ENCODE measurements around the gene ZNF225. TPM values are rescaled to one million over a fixed set of nuclear protein-coding genes. Genes with fewer than 3 reads are reported as not detected.

Gene ZNF225
- total and polyA plus RNA-seq, 4 donors, result 0.88 to 4.5 (median 1.7) TPM

- no peaks in the 10 kb centered on the region for H3K27me3 ChIP-seq (ENCODE audit: control insufficient read depth in 4 of 4, insufficient read depth in 4 of 4, low read length in 3 of 4)
- peak overlapping the region in 2 of 3 donors; percentile 43 to 77 for H3K4me3 ChIP-seq (ENCODE audit: low read depth in 1 of 3, low read length in 3 of 3)
- 98% methylated on average over 3 of the region's 3 CpGs for WGBS
- H3K4me1 ChIP-seq (ENCODE audit: control insufficient read depth in 4 of 4, insufficient read depth in 4 of 4, low read length in 3 of 4), result peaks cover 2 to 11% (median 8%) of the 10 kb centered on the region in 4 donors
- H3K9me3 ChIP-seq (ENCODE audit: control insufficient read depth in 4 of 4, low read length in 3 of 4), result peaks cover 31 to 72% (median 51%) of the 10 kb centered on the region in 4 donors
- DNase-seq (ENCODE audit: low spot score), result no peak
- no peak overlapping the region for H3K9ac ChIP-seq (ENCODE audit: low read depth in 1 of 2, low read length in 2 of 2)
- no peak overlapping the region for H3K27ac ChIP-seq (ENCODE audit: low read depth in 1 of 2, low read length in 2 of 2)
- peaks cover 8 to 40% (median 36%) of the 10 kb centered on the region in 4 donors for H3K36me3 ChIP-seq (ENCODE audit: control insufficient read depth in 4 of 4, insufficient read depth in 3 of 4, low read depth in 1 of 4, low read length in 3 of 4)
- no peak for TF ChIP-seq RAD21 (IDR thresholded peaks at IDR 0.05)
- no peak for TF ChIP-seq JUND (IDR thresholded peaks at IDR 0.05)
- TF ChIP-seq, protein P1, sequence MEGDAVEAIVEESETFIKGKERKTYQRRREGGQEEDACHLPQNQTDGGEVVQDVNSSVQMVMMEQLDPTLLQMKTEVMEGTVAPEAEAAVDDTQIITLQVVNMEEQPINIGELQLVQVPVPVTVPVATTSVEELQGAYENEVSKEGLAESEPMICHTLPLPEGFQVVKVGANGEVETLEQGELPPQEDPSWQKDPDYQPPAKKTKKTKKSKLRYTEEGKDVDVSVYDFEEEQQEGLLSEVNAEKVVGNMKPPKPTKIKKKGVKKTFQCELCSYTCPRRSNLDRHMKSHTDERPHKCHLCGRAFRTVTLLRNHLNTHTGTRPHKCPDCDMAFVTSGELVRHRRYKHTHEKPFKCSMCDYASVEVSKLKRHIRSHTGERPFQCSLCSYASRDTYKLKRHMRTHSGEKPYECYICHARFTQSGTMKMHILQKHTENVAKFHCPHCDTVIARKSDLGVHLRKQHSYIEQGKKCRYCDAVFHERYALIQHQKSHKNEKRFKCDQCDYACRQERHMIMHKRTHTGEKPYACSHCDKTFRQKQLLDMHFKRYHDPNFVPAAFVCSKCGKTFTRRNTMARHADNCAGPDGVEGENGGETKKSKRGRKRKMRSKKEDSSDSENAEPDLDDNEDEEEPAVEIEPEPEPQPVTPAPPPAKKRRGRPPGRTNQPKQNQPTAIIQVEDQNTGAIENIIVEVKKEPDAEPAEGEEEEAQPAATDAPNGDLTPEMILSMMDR (IDR thresholded peaks at IDR 0.05; ENCODE audit: low read depth, low read length, missing input control), result no peak
Observed at GRCh38 chr19:44107751-44108150, 5.4 kb upstream of the ZNF225 start.

GRCh38 chr19:44109458-44109857 is 3.7 kb upstream of the ZNF225 start:
- DNase-seq (ENCODE audit: low spot score), result no peak
- H3K4me3 ChIP-seq (ENCODE audit: low read depth in 1 of 3, low read length in 3 of 3), result peak overlapping the region in 1 of 3 donors; percentile 18
- H3K9me3 ChIP-seq (ENCODE audit: control insufficient read depth in 4 of 4, low read length in 3 of 4), result peaks cover 29 to 61% (median 44%) of the 10 kb centered on the region in 4 donors
- peaks cover 8 to 27% (median 22%) of the 10 kb centered on the region in 4 donors for H3K36me3 ChIP-seq (ENCODE audit: control insufficient read depth in 4 of 4, insufficient read depth in 3 of 4, low read depth in 1 of 4, low read length in 3 of 4)
- no peak for TF ChIP-seq MAX (IDR thresholded peaks at IDR 0.05)
- TF ChIP-seq JUND (IDR thresholded peaks at IDR 0.05), result no peak
- TF ChIP-seq RAD21 (IDR thresholded peaks at IDR 0.05), result no peak
- no peak for TF ChIP-seq TAF1 (conservative IDR thresholded peaks at IDR 0.05)
- TF ChIP-seq GABPA (IDR thresholded peaks at IDR 0.05 in 1 of 2, conservative IDR thresholded peaks at IDR 0.05 in 1 of 2), result no peak
- no peak for TF ChIP-seq FOXA2 (IDR thresholded peaks at IDR 0.05)
- TF ChIP-seq, protein P2, sequence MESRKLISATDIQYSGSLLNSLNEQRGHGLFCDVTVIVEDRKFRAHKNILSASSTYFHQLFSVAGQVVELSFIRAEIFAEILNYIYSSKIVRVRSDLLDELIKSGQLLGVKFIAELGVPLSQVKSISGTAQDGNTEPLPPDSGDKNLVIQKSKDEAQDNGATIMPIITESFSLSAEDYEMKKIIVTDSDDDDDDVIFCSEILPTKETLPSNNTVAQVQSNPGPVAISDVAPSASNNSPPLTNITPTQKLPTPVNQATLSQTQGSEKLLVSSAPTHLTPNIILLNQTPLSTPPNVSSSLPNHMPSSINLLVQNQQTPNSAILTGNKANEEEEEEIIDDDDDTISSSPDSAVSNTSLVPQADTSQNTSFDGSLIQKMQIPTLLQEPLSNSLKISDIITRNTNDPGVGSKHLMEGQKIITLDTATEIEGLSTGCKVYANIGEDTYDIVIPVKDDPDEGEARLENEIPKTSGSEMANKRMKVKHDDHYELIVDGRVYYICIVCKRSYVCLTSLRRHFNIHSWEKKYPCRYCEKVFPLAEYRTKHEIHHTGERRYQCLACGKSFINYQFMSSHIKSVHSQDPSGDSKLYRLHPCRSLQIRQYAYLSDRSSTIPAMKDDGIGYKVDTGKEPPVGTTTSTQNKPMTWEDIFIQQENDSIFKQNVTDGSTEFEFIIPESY (IDR thresholded peaks at IDR 0.05), result no peak
- no peak for TF ChIP-seq NR2F2 (IDR thresholded peaks at IDR 0.05)
- TF ChIP-seq HNF4A (conservative IDR thresholded peaks at IDR 0.05), result no peak
- no peak for TF ChIP-seq HNF4G (IDR thresholded peaks at IDR 0.05)
- no peak for TF ChIP-seq FOXA1 (IDR thresholded peaks at IDR 0.05)
- TF ChIP-seq, protein P1 (IDR thresholded peaks at IDR 0.05; ENCODE audit: low read depth, low read length, missing input control), result no peak
- no peak for TF ChIP-seq RXRA (IDR thresholded peaks at IDR 0.05)
- no peak for TF ChIP-seq EGR1 (IDR thresholded peaks at IDR 0.05; ENCODE audit: low read depth in 2 of 2)
- TF ChIP-seq YY1 (IDR thresholded peaks at IDR 0.05), result no peak
- TF ChIP-seq, protein P3, sequence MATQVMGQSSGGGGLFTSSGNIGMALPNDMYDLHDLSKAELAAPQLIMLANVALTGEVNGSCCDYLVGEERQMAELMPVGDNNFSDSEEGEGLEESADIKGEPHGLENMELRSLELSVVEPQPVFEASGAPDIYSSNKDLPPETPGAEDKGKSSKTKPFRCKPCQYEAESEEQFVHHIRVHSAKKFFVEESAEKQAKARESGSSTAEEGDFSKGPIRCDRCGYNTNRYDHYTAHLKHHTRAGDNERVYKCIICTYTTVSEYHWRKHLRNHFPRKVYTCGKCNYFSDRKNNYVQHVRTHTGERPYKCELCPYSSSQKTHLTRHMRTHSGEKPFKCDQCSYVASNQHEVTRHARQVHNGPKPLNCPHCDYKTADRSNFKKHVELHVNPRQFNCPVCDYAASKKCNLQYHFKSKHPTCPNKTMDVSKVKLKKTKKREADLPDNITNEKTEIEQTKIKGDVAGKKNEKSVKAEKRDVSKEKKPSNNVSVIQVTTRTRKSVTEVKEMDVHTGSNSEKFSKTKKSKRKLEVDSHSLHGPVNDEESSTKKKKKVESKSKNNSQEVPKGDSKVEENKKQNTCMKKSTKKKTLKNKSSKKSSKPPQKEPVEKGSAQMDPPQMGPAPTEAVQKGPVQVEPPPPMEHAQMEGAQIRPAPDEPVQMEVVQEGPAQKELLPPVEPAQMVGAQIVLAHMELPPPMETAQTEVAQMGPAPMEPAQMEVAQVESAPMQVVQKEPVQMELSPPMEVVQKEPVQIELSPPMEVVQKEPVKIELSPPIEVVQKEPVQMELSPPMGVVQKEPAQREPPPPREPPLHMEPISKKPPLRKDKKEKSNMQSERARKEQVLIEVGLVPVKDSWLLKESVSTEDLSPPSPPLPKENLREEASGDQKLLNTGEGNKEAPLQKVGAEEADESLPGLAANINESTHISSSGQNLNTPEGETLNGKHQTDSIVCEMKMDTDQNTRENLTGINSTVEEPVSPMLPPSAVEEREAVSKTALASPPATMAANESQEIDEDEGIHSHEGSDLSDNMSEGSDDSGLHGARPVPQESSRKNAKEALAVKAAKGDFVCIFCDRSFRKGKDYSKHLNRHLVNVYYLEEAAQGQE (IDR thresholded peaks at IDR 0.05), result no peak
- peaks cover 2 to 18% (median 15%) of the 10 kb centered on the region in 4 donors for H3K4me1 ChIP-seq (ENCODE audit: control insufficient read depth in 4 of 4, insufficient read depth in 4 of 4, low read length in 3 of 4)
- no peak overlapping the region for H3K9ac ChIP-seq (ENCODE audit: low read depth in 1 of 2, low read length in 2 of 2)
- H3K27ac ChIP-seq (ENCODE audit: low read depth in 1 of 2, low read length in 2 of 2), result no peak overlapping the region
- H3K27me3 ChIP-seq (ENCODE audit: control insufficient read depth in 4 of 4, insufficient read depth in 4 of 4, low read length in 3 of 4), result no peaks in the 10 kb centered on the region

Measured in liver (tissue), 9 donors.